K562 (cell line): ENCODE measurements around the gene RBP3. TPM values are rescaled to one million over a fixed set of nuclear protein-coding genes. Genes with fewer than 3 reads are reported as not detected.

Source experiments
- ILK ChIP-seq: fragments of 450-650 bp; IDR thresholded peaks from 2 replicates; pipeline ENCODE4 v1.6.1; 2016; ENCODE audit warnings: missing genetic modification characterization, low read depth, mild to moderate bottlenecking, missing compliant biosample characterization, moderate library complexity, borderline replicate concordance
- POLR2AphosphoS2 ChIP-seq: IDR thresholded peaks from 2 replicates; pipeline ENCODE4 v1.6.1; 2012; ENCODE audit warnings: low read length, improper control_type of control experiment
- SLC30A9 ChIP-seq: fragments of 250-450 bp; sonication (Bioruptor Pico); IDR thresholded peaks from 2 replicates; pipeline ENCODE4 v1.8.0; 2022; ENCODE audit warnings: mild to moderate bottlenecking, moderate library complexity
- ZMIZ1 ChIP-seq, 2 experiments: fragments of 150-350 bp in 1 of 2; IDR thresholded peaks; 2 replicates each; pipeline ENCODE4 v1.6.1; 2012 to 2016; ENCODE audit warnings: low read depth in 2 of 2, low read length in 2 of 2, mild to moderate bottlenecking in 1 of 2, moderate library complexity in 1 of 2
- ZNF436 ChIP-seq: fragments of 250-450, 450-650 bp; sonication (Bioruptor Pico); formaldehyde crosslinking; IDR thresholded peaks from 2 replicates; pipeline ENCODE4 v1.7.0; 2020; ENCODE audit warnings: mild to moderate bottlenecking
- ZNF507 ChIP-seq: conservative IDR thresholded peaks from 2 replicates; pipeline ENCODE4 v1.6.1; 2017; ENCODE audit warnings: missing genetic modification characterization, missing compliant biosample characterization
- polyA plus RNA-seq, 8 experiments: library from polyadenylated mRNA; depleted of rRNA in 4 of 8; stranded (reverse) in 5 of 8; unstranded in 3 of 8; fragments of >200 nt; fragmentation: Nextera tagmentation in 2 of 8; fragmentation: Illumina TruSeq in 1 of 8; extraction: Ambion mirVana in 2 of 8; extraction: Trizol in 1 of 8; gene quantifications; 2 replicates each; pipeline versions ENCODE4 v1.2.1 to v1.2.3, GENCODE V29; 2011 to 2014; ENCODE audit warnings: inconsistent platforms in 1 of 8, missing spikeins in 1 of 8
- total RNA-seq, 7 experiments: library from RNA; depleted of rRNA in 6 of 7; stranded (reverse); fragments of >200 nt in 6 of 7; fragmentation: Illumina TruSeq in 2 of 7; extraction: Trizol in 2 of 7; gene quantifications; 2 replicates each; pipeline versions ENCODE4 v1.2.1 to v1.2.3, GENCODE V29; 2011 to 2021; ENCODE audit warnings: low replicate concordance in 1 of 7

Gene RBP3
- total and polyA plus RNA-seq, 9 of the 15 experiments (the other 6 are each of a cell fraction or from before 2014, with no cell fraction given) = not detected

GRCh38 chr10:47311932-47312662 is 36.1 kb upstream of the RBP3 start (continued):
- TF ChIP-seq ZMIZ1 (IDR thresholded peaks at IDR 0.05; ENCODE audit: low read depth in 2 of 2, low read length in 2 of 2) (no peak), ZNF436 (CRISPR knock-in tag) (no peak), SLC30A9 (CRISPR knock-in tag) (no peak), ILK (tag) (no peak), ZNF507 (tag) (no peak), POLR2AphosphoS2 (no peak)
